ENCODE measurements around the gene XPO5. TPM values are rescaled to one million over a fixed set of nuclear protein-coding genes. Genes with fewer than 3 reads are reported as not detected.

Gene XPO5
- 10 to 100 TPM; 47.6 to 54.6 (median 48.7) TPM for total RNA-seq
- 27.7 TPM for total RNA-seq (2013)

DNA sequence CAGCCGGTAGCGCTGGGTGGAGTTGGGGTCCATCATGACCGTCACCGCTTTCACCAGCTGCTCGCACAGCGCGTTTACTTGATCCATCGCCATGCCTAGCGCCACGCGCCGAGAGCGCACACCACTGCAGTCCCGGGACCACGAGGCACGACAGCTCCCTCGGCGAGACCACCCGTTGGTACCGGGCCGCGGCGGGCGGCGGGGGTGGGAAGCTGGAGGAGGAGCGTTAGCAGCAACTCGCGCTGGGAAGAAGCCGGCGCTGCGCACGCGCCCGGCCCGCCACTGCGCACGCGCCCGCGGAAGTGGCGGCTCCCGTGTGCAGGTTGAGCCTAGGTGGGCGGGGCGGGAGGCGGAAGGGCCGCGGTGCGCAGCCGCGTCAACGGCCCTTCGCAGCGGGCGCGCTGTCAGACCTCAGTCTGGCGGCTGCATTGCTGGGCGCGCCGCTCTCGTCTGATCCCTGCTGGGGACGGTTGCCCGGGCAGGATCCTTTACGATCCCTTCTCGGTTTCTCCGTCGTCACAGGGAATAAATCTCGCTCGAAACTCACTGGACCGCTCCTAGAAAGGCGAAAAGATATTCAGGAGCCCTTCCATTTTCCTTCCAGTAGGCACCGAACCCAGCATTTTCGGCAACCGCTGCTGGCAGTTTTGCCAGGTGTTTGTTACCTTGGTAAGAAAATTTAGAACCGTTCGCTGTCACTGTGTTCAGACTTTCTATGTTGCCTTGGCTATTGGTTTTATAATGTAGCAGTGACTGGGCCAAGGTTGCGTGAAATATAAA, at the start of gene XPO5, which contains the start of gene POLH:
TSS of gene XPO5 (minus strand) at position 267 of the 780 bp plus-strand sequence. CDS start at position 93, 174 bp downstream.
TSS of gene POLH (plus strand) at position 414 of the 780 bp plus-strand sequence. CDS start 6,135 bp downstream, outside the sequence.
- Histone ChIP-seq H3K4me1 (ENCODE audit: control insufficient read depth, insufficient read depth, low read length) (peaks cover 14% of the 10 kb centered on the region), H3K27me3 (ENCODE audit: control insufficient read depth, insufficient read depth, low read length) (no peaks in the 10 kb centered on the region), H3K36me3 (ENCODE audit: control insufficient read depth, insufficient read depth, low read length) (peaks cover 9% of the 10 kb centered on the region), H3K27ac (ENCODE audit: low read length) (peak within 1 kb of the TSS; percentile 77), H3K4me3 (ENCODE audit: low read length) (peak within 1 kb of the TSS; percentile 99), H3K9me3 (ENCODE audit: control insufficient read depth, insufficient read depth, low read length) (no peaks in the 10 kb centered on the region)
- H3K27ac Mint-ChIP-seq: peak within 1 kb of the TSS; percentile 89 to 95
- intact Hi-C loops (cut with micrococcal nuclease): loop anchor here (2.0 to 10.0 kb wide), 2 partner anchors 53 to 61 kb away; partner anchors contain the start of genes GTPBP2, LRRC73, POLR1C and YIPF3
- ATAC-seq (peak; percentile 97 to 99 (median 98)), DNase-seq (peak; percentile 87 to 97)
- no peaks in the 10 kb centered on the region for H3K9me3 Mint-ChIP-seq
- under 1% methylated on average over 76 of the region's 76 CpGs for WGBS (ENCODE audit: insufficient coverage)
- no peaks in the 10 kb centered on the region for H3K27me3 Mint-ChIP-seq (ENCODE audit: low read depth in 2 of 2)
- H3K4me1 Mint-ChIP-seq: peaks cover 30 to 36% of the 10 kb centered on the region in 2 donors
- H3K4me3 Mint-ChIP-seq: peak within 1 kb of the TSS; percentile 93
- H3K36me3 Mint-ChIP-seq: no peaks in the 10 kb centered on the region
- TF ChIP-seq, protein P1, sequence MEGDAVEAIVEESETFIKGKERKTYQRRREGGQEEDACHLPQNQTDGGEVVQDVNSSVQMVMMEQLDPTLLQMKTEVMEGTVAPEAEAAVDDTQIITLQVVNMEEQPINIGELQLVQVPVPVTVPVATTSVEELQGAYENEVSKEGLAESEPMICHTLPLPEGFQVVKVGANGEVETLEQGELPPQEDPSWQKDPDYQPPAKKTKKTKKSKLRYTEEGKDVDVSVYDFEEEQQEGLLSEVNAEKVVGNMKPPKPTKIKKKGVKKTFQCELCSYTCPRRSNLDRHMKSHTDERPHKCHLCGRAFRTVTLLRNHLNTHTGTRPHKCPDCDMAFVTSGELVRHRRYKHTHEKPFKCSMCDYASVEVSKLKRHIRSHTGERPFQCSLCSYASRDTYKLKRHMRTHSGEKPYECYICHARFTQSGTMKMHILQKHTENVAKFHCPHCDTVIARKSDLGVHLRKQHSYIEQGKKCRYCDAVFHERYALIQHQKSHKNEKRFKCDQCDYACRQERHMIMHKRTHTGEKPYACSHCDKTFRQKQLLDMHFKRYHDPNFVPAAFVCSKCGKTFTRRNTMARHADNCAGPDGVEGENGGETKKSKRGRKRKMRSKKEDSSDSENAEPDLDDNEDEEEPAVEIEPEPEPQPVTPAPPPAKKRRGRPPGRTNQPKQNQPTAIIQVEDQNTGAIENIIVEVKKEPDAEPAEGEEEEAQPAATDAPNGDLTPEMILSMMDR (IDR thresholded peaks at IDR 0.05): no peak

DNA sequence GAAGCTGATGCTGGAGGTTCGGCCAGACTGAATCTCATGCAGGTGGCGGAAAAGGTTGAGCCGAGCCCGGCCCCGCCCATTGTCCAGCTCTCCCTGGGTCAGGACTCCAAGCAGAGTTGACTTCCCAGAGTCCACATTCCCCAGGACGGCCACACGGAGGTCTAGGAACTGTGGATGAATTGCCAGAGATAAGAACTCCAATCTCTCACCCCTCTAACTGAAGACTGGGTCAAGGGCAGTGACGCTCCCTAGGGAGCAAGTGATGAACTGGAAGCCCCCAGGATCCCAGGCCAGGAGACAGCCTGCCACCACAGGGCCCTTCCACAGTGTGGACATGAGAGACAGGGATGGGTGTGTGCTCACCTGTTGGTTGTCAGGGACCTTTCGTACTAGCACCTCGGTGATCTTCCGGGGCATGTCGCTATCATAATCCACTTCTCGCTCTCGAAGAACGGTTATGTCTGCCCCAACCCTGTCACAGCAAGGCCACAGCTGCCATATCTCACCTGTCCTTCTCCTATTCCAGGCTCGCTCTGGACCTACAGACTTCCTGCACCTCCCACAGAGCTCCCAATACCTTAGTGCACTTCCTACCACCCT, 49.7 kb upstream of the XPO5 start:
- Histone ChIP-seq H3K9me3 (ENCODE audit: control insufficient read depth, insufficient read depth, low read length) (no peaks in the 10 kb centered on the region), H3K4me1 (ENCODE audit: control insufficient read depth, insufficient read depth, low read length) (peaks cover 35% of the 10 kb centered on the region), H3K4me3 (ENCODE audit: low read length) (no peak overlapping the region), H3K27me3 (ENCODE audit: control insufficient read depth, insufficient read depth, low read length) (no peaks in the 10 kb centered on the region), H3K36me3 (ENCODE audit: control insufficient read depth, insufficient read depth, low read length) (peaks cover 47% of the 10 kb centered on the region), H3K27ac (ENCODE audit: low read length) (no peak overlapping the region)
- ATAC-seq (no peak), DNase-seq (no peak)
- H3K4me1 Mint-ChIP-seq: peaks cover 23 to 42% of the 10 kb centered on the region in 2 donors
- H3K9me3 Mint-ChIP-seq: no peaks in the 10 kb centered on the region
- intact Hi-C loops (cut with micrococcal nuclease): loop anchor here (5.0 kb wide), 1 partner anchor 258 kb away; the partner anchor contains the start of gene ZNF318
- H3K4me3 Mint-ChIP-seq: no peak overlapping the region
- TF ChIP-seq, protein P1 (IDR thresholded peaks at IDR 0.05): no peak
- 98% methylated on average over 16 of the region's 16 CpGs for WGBS (ENCODE audit: insufficient coverage)
- peak overlapping the region; percentile 23 to 96 for H3K27ac Mint-ChIP-seq
- H3K36me3 Mint-ChIP-seq: peaks cover 7% of the 10 kb centered on the region
- no peaks in the 10 kb centered on the region for H3K27me3 Mint-ChIP-seq (ENCODE audit: low read depth in 2 of 2)

DNA sequence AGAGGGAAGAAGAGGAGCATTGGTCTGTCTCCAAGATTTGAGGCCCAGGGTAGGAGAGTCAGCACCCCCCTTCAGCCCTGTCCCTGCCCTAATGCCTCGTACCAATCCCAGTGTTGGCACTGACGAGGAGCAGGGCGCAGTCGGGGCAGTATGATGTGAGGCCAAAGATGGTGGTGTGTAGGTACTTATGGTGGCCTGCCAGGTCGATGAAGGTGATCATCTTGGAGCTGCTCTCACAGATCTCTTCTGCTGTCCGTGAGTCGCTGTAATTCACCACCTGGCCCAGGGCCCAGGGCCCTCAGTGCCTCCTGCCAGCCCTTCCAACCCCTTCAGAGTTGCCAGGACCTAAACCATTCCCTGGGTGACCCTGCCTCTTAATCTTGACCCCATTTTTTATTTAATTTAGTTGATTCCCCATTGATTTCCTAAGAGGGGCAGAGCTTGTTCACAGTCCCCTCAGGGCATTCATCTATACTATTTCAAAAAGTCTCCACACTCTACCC, 49.0 kb upstream of the XPO5 start:
- H3K36me3 Mint-ChIP-seq: peaks cover 7% of the 10 kb centered on the region
- no peaks in the 10 kb centered on the region for H3K27me3 Mint-ChIP-seq (ENCODE audit: low read depth in 2 of 2)
- Histone ChIP-seq H3K36me3 (ENCODE audit: control insufficient read depth, insufficient read depth, low read length) (peaks cover 53% of the 10 kb centered on the region), H3K27me3 (ENCODE audit: control insufficient read depth, insufficient read depth, low read length) (no peaks in the 10 kb centered on the region), H3K4me1 (ENCODE audit: control insufficient read depth, insufficient read depth, low read length) (peaks cover 30% of the 10 kb centered on the region), H3K9me3 (ENCODE audit: control insufficient read depth, insufficient read depth, low read length) (no peaks in the 10 kb centered on the region), H3K27ac (ENCODE audit: low read length) (no peak overlapping the region), H3K4me3 (ENCODE audit: low read length) (no peak overlapping the region)
- H3K27ac Mint-ChIP-seq: peak overlapping the region; percentile 23 to 47
- H3K4me1 Mint-ChIP-seq: peaks cover 18 to 37% of the 10 kb centered on the region in 2 donors
- intact Hi-C loops (cut with micrococcal nuclease): loop anchor here (5.0 kb wide), 1 partner anchor 258 kb away; the partner anchor contains the start of gene ZNF318
- TF ChIP-seq, protein P1 (IDR thresholded peaks at IDR 0.05): no peak
- H3K9me3 Mint-ChIP-seq: no peaks in the 10 kb centered on the region
- H3K4me3 Mint-ChIP-seq: no peak overlapping the region
- no peak for ATAC-seq
- 92% methylated on average over 7 of the region's 7 CpGs for WGBS (ENCODE audit: insufficient coverage)
- no peak for DNase-seq

All from natural killer cell (primary cell).